ENCODE measurements around the gene DHRS7B.
A peak's percentile ranks its signal among the peaks of the same experiment; 100 is the strongest.
"Not testable (repeated sequence)": the region's sequence is repeated elsewhere in the genome, so short reads cannot be mapped to it uniquely, and the experiment has no call there.

DHRS7B gene, protein sequence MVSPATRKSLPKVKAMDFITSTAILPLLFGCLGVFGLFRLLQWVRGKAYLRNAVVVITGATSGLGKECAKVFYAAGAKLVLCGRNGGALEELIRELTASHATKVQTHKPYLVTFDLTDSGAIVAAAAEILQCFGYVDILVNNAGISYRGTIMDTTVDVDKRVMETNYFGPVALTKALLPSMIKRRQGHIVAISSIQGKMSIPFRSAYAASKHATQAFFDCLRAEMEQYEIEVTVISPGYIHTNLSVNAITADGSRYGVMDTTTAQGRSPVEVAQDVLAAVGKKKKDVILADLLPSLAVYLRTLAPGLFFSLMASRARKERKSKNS

DNA sequence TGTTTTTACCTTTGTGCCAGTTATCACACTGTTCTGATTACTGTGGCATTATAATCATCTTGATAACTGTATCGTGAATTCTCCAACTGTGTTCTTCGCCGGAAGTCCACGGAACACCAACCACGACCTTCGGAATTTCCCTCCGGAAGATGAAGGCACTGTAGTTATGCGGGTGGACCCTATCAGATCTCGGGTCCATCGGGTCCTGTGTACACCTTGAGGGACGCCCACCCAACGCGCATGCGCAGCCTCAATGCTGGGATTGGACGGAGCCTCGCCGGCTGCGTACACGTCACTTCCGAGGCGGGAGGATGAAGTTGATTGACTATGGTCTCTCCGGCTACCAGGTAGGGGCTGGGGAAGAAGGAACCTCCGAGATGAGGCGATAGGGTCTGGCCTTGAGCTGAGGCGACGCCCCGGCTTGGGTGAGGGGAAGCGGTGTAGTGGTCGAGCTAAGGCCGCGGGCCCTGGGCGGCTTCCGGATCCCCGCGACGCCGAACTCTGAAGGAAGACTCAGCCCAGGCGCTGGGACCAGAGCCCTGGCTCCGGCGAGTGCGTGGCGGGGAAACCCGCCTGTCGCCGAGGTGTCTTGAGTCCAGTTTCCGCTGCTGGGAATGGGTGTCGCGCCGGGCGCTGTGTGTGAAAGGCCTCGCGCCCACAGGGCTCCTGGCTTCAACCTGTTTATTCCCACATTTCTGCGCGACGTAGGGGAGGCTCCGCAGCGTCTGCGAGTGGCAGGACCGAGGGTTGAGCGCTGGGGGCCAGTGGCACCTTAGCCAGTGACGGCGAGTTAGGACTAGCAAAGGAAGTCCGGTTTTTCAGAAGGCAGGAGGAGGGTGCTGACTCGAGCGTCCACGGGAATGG, at the start of gene DHRS7B:
DHRS7B (plus strand) TSS at position 320 of the 864 bp plus-strand sequence; CDS start at position 328, 8 bp downstream.
- POLR2A ChIA-PET = no interaction called here
- peak within 1 kb of the TSS; percentile 98 for H3K4me3 ChIP-seq (ENCODE audit: low read depth, low read length)
- CTCF ChIA-PET = interaction anchor here (0.6 to 7.2 kb wide), 15 partner anchors 9 to 387 kb away, joined by 3 to 81 read pairs (median 18); partner anchors contain the start of gene NATD1
- TF ChIP-seq, protein P1, sequence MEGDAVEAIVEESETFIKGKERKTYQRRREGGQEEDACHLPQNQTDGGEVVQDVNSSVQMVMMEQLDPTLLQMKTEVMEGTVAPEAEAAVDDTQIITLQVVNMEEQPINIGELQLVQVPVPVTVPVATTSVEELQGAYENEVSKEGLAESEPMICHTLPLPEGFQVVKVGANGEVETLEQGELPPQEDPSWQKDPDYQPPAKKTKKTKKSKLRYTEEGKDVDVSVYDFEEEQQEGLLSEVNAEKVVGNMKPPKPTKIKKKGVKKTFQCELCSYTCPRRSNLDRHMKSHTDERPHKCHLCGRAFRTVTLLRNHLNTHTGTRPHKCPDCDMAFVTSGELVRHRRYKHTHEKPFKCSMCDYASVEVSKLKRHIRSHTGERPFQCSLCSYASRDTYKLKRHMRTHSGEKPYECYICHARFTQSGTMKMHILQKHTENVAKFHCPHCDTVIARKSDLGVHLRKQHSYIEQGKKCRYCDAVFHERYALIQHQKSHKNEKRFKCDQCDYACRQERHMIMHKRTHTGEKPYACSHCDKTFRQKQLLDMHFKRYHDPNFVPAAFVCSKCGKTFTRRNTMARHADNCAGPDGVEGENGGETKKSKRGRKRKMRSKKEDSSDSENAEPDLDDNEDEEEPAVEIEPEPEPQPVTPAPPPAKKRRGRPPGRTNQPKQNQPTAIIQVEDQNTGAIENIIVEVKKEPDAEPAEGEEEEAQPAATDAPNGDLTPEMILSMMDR (IDR thresholded peaks at IDR 0.05; ENCODE audit: insufficient read depth, low read length, missing control alignments) = no peak
- DNase-seq (ENCODE audit: low read depth, low spot score) = peak; percentile 26

DNA sequence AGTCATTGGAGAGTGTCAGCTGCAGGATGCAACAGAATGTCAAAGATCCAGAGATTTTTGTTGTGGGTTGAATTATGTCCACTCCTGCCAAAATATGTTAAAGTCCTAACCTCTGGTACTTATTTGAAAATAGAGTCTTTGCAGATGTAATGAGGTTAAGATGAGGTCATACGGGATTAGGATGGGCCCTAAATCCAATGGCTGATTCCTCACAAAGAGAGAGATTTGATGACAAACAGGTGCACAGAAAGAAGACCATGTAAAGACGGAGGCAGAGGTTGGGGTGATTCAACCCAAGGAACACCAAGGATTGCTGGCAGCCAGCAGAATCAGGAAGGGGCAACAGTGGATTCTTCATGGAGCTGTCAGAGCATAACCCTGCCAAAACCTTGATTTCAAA, 49.5 kb upstream of the DHRS7B start:
- ChIA-PET POLR2A (no interaction called here), CTCF (interaction anchor here (0.7 kb wide), 1 partner anchor 42 kb away, joined by 3 read pairs; no protein-coding TSS in a partner anchor)
- DNase-seq (ENCODE audit: low read depth, low spot score) = no peak
- H3K4me3 ChIP-seq (ENCODE audit: low read depth, low read length) = no peak overlapping the region
- TF ChIP-seq, protein P1 (IDR thresholded peaks at IDR 0.05; ENCODE audit: insufficient read depth, low read length, missing control alignments) = no peak

DNA sequence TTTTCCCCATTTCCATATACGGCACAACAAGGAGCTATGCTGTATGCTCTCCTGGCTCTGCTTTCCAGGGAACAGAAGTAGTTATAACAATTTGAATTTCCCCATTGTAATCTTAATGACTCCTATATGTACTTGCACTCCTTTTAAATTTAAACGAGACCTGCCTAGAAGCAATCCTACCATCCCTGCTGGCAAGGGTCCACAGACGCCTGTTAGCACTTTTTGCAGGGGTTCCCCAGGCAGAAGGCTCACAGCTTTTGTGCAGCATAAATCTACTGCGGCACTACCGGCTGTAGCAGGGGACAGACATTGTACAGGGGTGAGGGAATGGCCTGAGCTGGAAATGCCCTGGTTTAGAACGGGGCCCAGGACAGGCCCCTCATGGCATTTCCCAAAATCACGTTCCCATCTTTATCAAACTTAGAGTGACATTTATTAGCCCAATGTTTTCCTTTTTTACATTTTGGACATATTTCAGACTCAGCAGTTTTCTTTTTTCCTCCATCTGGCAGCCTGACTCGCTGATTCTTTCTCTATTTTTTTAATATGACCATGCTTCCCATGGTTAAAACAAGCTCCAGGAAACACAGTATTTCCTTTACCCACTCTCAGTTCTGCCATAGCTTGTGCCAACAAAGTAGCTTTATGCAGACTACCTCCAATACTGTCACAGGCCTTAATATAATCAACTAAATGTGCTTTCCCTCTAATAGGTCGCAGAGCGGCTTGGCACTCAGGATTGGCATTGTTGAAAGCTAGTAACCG, 48.6 kb upstream of the DHRS7B start:
- ChIA-PET CTCF (no interaction called here), POLR2A (no interaction called here)
- no peak for DNase-seq (ENCODE audit: low read depth, low spot score)
- TF ChIP-seq, protein P1 (IDR thresholded peaks at IDR 0.05; ENCODE audit: insufficient read depth, low read length, missing control alignments) = no peak
- no peak overlapping the region for H3K4me3 ChIP-seq (ENCODE audit: low read depth, low read length)

DNA sequence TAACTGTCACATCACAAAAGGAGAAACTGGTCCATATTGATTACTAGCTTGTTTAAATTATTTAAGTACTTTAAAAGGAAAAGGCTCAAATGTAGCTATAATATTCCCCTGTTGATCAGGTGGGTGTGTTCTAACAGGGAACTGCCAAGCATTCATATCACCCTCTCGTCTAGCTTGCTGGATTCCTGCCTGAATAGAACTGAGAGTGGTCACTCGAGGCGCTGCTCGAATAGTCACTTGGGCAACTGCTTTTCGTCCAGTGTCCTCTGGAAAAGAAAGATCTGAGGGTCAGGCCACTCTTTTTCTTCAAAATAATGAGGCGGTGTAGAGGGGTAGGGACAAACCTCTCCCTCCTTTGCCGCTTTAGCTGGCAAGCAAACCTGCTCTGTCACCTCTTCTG, 47.6 kb upstream of the DHRS7B start:
- no peak overlapping the region for H3K4me3 ChIP-seq (ENCODE audit: low read depth, low read length)
- CTCF ChIA-PET = interaction anchor here (1.2 to 1.4 kb wide), 2 partner anchors 20 to 40 kb away, joined by 3 to 4 read pairs; no protein-coding TSS in a partner anchor
- no peak for DNase-seq (ENCODE audit: low read depth, low spot score)
- POLR2A ChIA-PET = no interaction called here
- TF ChIP-seq, protein P1 (IDR thresholded peaks at IDR 0.05; ENCODE audit: insufficient read depth, low read length, missing control alignments) = no peak

DNA sequence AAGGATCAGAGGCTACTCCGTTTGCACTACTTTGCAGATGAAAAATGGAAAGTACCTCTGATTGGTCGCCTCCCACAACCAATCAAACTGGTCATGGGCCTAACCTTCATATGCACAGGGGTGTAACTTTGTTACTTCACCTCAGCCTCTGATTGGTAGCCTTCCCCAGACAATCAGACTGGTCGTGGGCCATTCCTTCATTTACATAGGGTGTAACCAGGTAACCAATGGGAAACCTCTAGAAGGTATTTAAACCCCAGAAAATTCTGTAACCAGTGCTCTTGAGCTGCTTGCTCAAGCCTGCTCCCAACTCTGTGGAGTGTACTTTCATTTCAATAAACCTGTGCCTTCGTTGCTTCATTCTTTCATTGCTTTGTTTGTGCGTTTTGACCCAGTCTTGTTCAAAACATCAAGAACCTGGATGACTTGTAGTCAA, 44.7 kb upstream of the DHRS7B start:
- no peak overlapping the region for H3K4me3 ChIP-seq (ENCODE audit: low read depth, low read length)
- CTCF ChIA-PET = no interaction called here
- POLR2A ChIA-PET = no interaction called here
- TF ChIP-seq, protein P1 (IDR thresholded peaks at IDR 0.05; ENCODE audit: insufficient read depth, low read length, missing control alignments) = no peak
- DNase-seq (ENCODE audit: low read depth, low spot score) = no peak

DNA sequence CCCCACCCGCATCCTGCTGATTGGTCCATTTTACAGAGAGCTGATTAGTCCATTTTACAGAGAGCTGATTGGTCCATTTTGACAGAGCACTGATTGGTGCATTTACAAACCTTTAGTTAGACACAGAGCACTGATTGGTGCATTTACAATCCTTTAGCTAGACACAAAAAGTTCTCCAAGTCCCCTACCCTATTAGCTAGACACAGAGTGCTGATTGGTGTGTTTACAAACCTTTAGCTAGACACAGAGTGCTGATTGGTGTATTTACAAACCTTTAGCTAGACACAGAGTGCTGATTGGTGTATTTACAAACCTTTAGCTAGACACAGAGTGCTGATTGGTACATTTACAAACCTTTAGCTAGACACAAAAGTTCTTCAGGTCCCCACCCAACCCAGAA, 41.5 kb upstream of the DHRS7B start:
- CTCF ChIA-PET; H3K4me3 ChIP-seq (ENCODE audit: low read depth, low read length); DNase-seq (ENCODE audit: low read depth, low spot score); POLR2A ChIA-PET: not testable (repeated sequence)

Measured in AG04449 (cell line).